Natural killer cell (primary cell): ENCODE results near the gene RIMKLA. TPM values are rescaled to one million over a fixed set of nuclear protein-coding genes. Genes with fewer than 3 reads are reported as not detected.

Experiments used
- ATAC-seq, 3 donors: fragments of 150-1000 bp in 2 of 3; fragments of 200-7000 bp in 1 of 3; cut with Tn5 transposase; 1 replicate in 1 of 3; 2 replicates in 2 of 3; pipeline ENCODE4 v1.10.0; 2021; ENCODE audit warnings: mild to moderate bottlenecking in 2 of 3, moderate library complexity in 2 of 3
- DNase-seq, 2 donors: peaks; one replicate each; pipeline versions ENCODE4 v3.0.0 to v3.0.0-alpha.2; 2013 to 2021; ENCODE audit warnings: mixed read lengths in 1 of 2
- H3K27ac ChIP-seq: one replicate; pipeline ENCODE4 v1.5.1; 2013; ENCODE audit warnings: mild to moderate bottlenecking, low read length
- H3K27me3 ChIP-seq: one replicate; pipeline ENCODE4 v1.6.1; 2013; ENCODE audit warnings: low read length; ENCODE audit not compliant: control insufficient read depth, insufficient read depth
- H3K36me3 ChIP-seq: one replicate; pipeline ENCODE4 v1.6.1; 2013; ENCODE audit warnings: low read length; ENCODE audit not compliant: control insufficient read depth, insufficient read depth
- H3K4me1 ChIP-seq: one replicate; pipeline ENCODE4 v1.6.1; 2013; ENCODE audit warnings: low read length; ENCODE audit not compliant: control insufficient read depth, insufficient read depth
- H3K4me3 ChIP-seq: one replicate; pipeline ENCODE4 v1.5.1; 2013; ENCODE audit warnings: low read length
- H3K9me3 ChIP-seq: one replicate; pipeline ENCODE4 v1.6.1; 2013; ENCODE audit warnings: low read length; ENCODE audit not compliant: control insufficient read depth, insufficient read depth
- H3K27ac Mint-ChIP-seq, 2 donors: one replicate each; pipeline ENCODE4 v1.8.0; 2022; ENCODE audit warnings: mild to moderate bottlenecking in 2 of 2, mixed read lengths in 2 of 2, moderate library complexity in 1 of 2
- H3K27me3 Mint-ChIP-seq, 2 donors: one replicate each; pipeline ENCODE4 v1.8.0; 2022; ENCODE audit warnings: low read depth in 2 of 2, mixed read lengths in 2 of 2
- H3K36me3 Mint-ChIP-seq: one replicate; pipeline ENCODE4 v1.8.0; 2022; ENCODE audit warnings: mixed read lengths
- H3K4me1 Mint-ChIP-seq, 2 donors: one replicate each; pipeline ENCODE4 v1.8.0; 2022; ENCODE audit warnings: mixed read lengths in 2 of 2
- H3K4me3 Mint-ChIP-seq: one replicate; pipeline ENCODE4 v1.8.0; 2022; ENCODE audit warnings: mild to moderate bottlenecking, moderate library complexity, mixed read lengths
- H3K9me3 Mint-ChIP-seq, 2 donors: one replicate each; pipeline ENCODE4 v1.8.0; 2022; ENCODE audit warnings: mixed read lengths in 2 of 2
- CTCF ChIP-seq: fragments of 200-600 bp; IDR thresholded peaks from one replicate; pipeline ENCODE4 v1.8.0; 2022; ENCODE audit warnings: antibody characterized with exemption
- WGBS: methylation state at CpG from one replicate; pipeline ENCODE4 v1.1.7; 2013; ENCODE audit warnings: missing lambda C conversion rate; ENCODE audit not compliant: insufficient coverage; 5-methylcytosine and 5-hydroxymethylcytosine counted together
- intact Hi-C: fragments of 100-400 bp; cut with micrococcal nuclease; formaldehyde crosslinking; loops from one replicate; pipeline ENCODE4 v1.14.2; 2022
- total RNA-seq, 4 donors: library from RNA; stranded (reverse); fragments of 120-200 nt in 1 of 4; gene quantifications; one replicate each; pipeline versions ENCODE4 v1.2.3 to v1.2.4, GENCODE V29; 2013 to 2022

Gene RIMKLA
- total RNA-seq, 3 donors from 2014 or later (not counting 1 experiment from before 2014, with no cell fraction given) = 0.13 to 0.45 (median 0.39) TPM

DNA sequence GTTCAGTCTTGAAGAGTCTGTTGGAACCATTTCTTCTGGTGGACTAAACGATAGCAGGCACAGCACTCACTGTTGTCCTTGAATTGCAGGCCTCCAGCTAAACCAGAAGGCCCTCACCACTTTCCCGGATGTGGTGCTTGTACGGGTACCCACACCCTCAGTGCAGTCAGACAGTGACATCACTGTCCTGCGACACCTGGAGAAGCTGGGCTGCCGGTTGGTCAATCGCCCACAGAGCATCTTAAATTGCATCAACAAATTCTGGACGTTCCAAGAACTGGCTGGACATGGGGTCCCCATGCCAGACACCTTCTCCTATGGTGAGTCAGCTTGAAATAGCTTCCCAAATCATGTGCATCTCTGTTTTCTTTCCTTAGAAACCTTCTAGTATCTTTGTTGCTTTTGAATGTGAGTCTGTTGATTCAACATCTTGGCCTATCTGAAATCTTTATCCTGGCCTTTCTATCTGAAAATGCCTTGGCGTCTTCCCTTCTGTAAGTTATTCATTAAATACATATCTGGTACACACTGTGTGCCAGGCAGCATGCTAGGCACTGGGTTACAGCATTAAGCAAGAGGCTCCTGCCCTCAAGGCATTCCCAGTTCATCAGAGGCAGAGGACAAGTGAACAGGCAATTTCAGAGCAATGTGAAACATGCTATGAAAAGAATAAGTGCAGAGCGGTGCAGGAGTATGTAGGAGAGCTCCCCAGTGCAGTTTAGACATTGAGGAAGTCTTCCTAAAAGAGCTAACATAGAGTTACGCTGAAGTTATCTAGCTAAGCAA, 18.9 kb downstream of the RIMKLA start:
- no peak overlapping the region for H3K4me3 Mint-ChIP-seq
- DNase-seq (no peak), ATAC-seq (no peak)
- no peaks in the 10 kb centered on the region for H3K9me3 Mint-ChIP-seq
- no peaks in the 10 kb centered on the region for H3K36me3 Mint-ChIP-seq
- intact Hi-C loops = no loop called here
- no peak overlapping the region for H3K27ac ChIP-seq
- no peaks in the 10 kb centered on the region for H3K4me1 Mint-ChIP-seq
- H3K9me3 ChIP-seq = no peaks in the 10 kb centered on the region
- H3K27me3 Mint-ChIP-seq = peaks cover 0 to 2% of the 10 kb centered on the region in 2 donors
- no peak overlapping the region for H3K4me3 ChIP-seq
- no peaks in the 10 kb centered on the region for H3K4me1 ChIP-seq
- H3K27me3 ChIP-seq = no peaks in the 10 kb centered on the region
- H3K36me3 ChIP-seq = no peaks in the 10 kb centered on the region
- H3K27ac Mint-ChIP-seq = no peak overlapping the region
- no peak for TF ChIP-seq CTCF
- 90% methylated on average over 10 of the region's 10 CpGs for WGBS

DNA sequence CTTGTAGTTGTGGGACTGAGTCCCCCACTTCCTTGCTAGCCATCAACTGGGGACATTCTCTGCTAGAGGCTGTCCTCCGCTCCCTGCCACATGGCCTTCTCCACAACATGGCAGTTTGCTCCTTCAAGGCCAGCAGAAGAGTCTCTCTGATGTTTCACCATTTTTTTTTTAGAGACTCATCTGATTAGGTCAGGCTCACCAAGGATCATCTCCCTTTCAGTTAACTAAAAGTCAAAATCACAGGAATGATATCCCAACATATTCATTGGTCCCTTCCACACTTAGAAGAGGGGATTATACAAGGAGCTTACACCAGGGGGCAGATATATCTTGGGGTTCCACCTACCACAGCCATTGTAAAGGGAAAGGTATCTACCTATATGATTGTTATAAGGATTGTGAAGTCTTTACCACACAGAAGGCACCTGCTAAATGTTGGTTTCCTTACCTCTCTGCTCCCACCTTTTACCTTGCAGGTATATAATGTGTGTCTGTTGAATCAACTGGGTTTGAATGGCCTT, 23.3 kb downstream of the RIMKLA start:
- Histone ChIP-seq H3K9me3 (no peaks in the 10 kb centered on the region), H3K27me3 (no peaks in the 10 kb centered on the region), H3K4me1 (no peaks in the 10 kb centered on the region), H3K4me3 (no peak overlapping the region), H3K27ac (no peak overlapping the region), H3K36me3 (no peaks in the 10 kb centered on the region)
- intact Hi-C loops = no loop called here
- H3K4me1 Mint-ChIP-seq = no peaks in the 10 kb centered on the region
- H3K4me3 Mint-ChIP-seq = no peak overlapping the region
- no peaks in the 10 kb centered on the region for H3K36me3 Mint-ChIP-seq
- TF ChIP-seq CTCF = no peak
- no peaks in the 10 kb centered on the region for H3K9me3 Mint-ChIP-seq
- WGBS = 95% methylated on average over 1 of the region's 1 CpG
- no peak overlapping the region for H3K27ac Mint-ChIP-seq
- no peak for ATAC-seq
- DNase-seq = peak in 1 of 2 donors; percentile 13
- H3K27me3 Mint-ChIP-seq = peaks cover 0 to 7% of the 10 kb centered on the region in 2 donors

GRCh38 chr1:42414551-42415496, 34.2 kb downstream of the RIMKLA start:
- Histone ChIP-seq H3K27ac (no peak overlapping the region), H3K9me3 (no peaks in the 10 kb centered on the region), H3K4me1 (no peaks in the 10 kb centered on the region), H3K4me3 (no peak overlapping the region), H3K36me3 (no peaks in the 10 kb centered on the region), H3K27me3 (no peaks in the 10 kb centered on the region)
- no peak overlapping the region for H3K27ac Mint-ChIP-seq
- no peak for ATAC-seq
- TF ChIP-seq CTCF = no peak
- H3K27me3 Mint-ChIP-seq = peaks cover 1 to 3% of the 10 kb centered on the region in 2 donors
- 91% methylated on average over 16 of the region's 17 CpGs for WGBS
- no peak for DNase-seq
- no peaks in the 10 kb centered on the region for H3K9me3 Mint-ChIP-seq
- intact Hi-C loops = no loop called here
- H3K4me3 Mint-ChIP-seq = no peak overlapping the region
- H3K36me3 Mint-ChIP-seq = no peaks in the 10 kb centered on the region
- H3K4me1 Mint-ChIP-seq = no peaks in the 10 kb centered on the region
